PFSK-1 (cell line): ENCODE results near the gene IL17B.

Source experiments
- FOXP2 ChIP-seq: optimal IDR thresholded peaks from 2 replicates; pipeline ENCODE3; 2011; ENCODE audit warnings: borderline replicate concordance, control low read depth, inconsistent platforms; ENCODE audit not compliant: insufficient read depth; ENCODE audit errors: extremely low read length, extremely low read depth
- POLR2AphosphoS5 ChIP-seq: IDR thresholded peaks from 2 replicates; pipeline ENCODE4 v1.6.1; 2012; ENCODE audit warnings: low read depth, mild to moderate bottlenecking, control low read depth, low read length, moderate library complexity
- SIN3A ChIP-seq: IDR thresholded peaks from 2 replicates; pipeline ENCODE4 v1.6.1; 2012; ENCODE audit warnings: mild to moderate bottlenecking, low read length, moderate library complexity, borderline replicate concordance; ENCODE audit not compliant: insufficient read depth
- TAF1 ChIP-seq: IDR thresholded peaks from 2 replicates; pipeline ENCODE4 v1.6.1; 2012; ENCODE audit warnings: low read length, control low read depth, borderline replicate concordance; ENCODE audit not compliant: insufficient read depth
- TF ChIP-seq, protein P1 (sequence below), 2 experiments: IDR thresholded peaks; 2 replicates each; pipeline versions ENCODE4 v1.6.1 to v1.8.0; 2011 to 2012; ENCODE audit warnings: low read depth in 2 of 2, low read length in 2 of 2, control low read depth in 1 of 2, inconsistent platforms in 1 of 2, mild to moderate bottlenecking in 1 of 2, moderate library complexity in 1 of 2; ENCODE audit not compliant: insufficient read depth in 1 of 2

DNA sequence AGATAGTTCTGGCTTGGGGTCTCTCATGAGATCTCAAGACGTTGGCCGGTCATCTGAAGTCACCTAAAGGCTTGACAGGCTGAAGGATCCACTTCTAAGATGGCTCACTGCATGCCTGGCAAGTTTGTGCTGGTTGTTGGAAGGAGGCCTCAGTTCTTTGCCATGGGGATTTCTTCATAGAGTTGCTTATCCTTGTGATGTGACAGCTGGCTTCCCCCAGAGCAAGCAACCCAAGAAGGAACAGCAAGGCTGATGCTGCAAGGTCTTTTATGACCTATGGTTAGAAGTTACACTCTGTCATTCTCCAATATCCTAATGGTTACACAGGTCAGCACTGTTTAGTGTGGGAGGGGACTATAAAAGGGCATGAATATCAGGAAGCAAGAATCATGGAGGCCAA, 54.5 kb downstream of the IL17B start:
- TF ChIP-seq, protein P1, sequence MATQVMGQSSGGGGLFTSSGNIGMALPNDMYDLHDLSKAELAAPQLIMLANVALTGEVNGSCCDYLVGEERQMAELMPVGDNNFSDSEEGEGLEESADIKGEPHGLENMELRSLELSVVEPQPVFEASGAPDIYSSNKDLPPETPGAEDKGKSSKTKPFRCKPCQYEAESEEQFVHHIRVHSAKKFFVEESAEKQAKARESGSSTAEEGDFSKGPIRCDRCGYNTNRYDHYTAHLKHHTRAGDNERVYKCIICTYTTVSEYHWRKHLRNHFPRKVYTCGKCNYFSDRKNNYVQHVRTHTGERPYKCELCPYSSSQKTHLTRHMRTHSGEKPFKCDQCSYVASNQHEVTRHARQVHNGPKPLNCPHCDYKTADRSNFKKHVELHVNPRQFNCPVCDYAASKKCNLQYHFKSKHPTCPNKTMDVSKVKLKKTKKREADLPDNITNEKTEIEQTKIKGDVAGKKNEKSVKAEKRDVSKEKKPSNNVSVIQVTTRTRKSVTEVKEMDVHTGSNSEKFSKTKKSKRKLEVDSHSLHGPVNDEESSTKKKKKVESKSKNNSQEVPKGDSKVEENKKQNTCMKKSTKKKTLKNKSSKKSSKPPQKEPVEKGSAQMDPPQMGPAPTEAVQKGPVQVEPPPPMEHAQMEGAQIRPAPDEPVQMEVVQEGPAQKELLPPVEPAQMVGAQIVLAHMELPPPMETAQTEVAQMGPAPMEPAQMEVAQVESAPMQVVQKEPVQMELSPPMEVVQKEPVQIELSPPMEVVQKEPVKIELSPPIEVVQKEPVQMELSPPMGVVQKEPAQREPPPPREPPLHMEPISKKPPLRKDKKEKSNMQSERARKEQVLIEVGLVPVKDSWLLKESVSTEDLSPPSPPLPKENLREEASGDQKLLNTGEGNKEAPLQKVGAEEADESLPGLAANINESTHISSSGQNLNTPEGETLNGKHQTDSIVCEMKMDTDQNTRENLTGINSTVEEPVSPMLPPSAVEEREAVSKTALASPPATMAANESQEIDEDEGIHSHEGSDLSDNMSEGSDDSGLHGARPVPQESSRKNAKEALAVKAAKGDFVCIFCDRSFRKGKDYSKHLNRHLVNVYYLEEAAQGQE (IDR thresholded peaks at IDR 0.05; ENCODE audit: insufficient read depth in 1 of 2, low read depth in 2 of 2, low read length in 2 of 2) = no peak
- TF ChIP-seq SIN3A = no peak
- no peak for TF ChIP-seq POLR2AphosphoS5
- TF ChIP-seq FOXP2 = no peak
- no peak for TF ChIP-seq TAF1
